Measurements from ENCODE around the gene STAG1. TPM values are rescaled to one million over a fixed set of nuclear protein-coding genes. Genes with fewer than 3 reads are reported as not detected.
"Not testable (repeated sequence)": the region's sequence is repeated elsewhere in the genome, so short reads cannot be mapped to it uniquely, and the experiment has no call there.

Gene STAG1
- total RNA-seq, 1 donor from 2014 or later = 44.7 TPM

- H3K27ac ChIP-seq = no peak overlapping the region
- DNase-seq (ENCODE audit: extremely low spot score in 2 of 2) = no peak
- TF ChIP-seq POLR2AphosphoS5 (IDR thresholded peaks at IDR 0.05; ENCODE audit: insufficient read depth in 1 of 2, low read depth in 1 of 2) = no peak
- no peak for TF ChIP-seq POLR2A (IDR thresholded peaks at IDR 0.05)
- TF ChIP-seq CTCF (IDR thresholded peaks at IDR 0.05) = no peak
- H3K9me3 ChIP-seq = no peaks in the 10 kb centered on the region
- no peak overlapping the region for H3K4me3 ChIP-seq
- no peaks in the 10 kb centered on the region for H3K4me1 ChIP-seq
- intact Hi-C loops (cut with DNase I) = no loop called here
- no peaks in the 10 kb centered on the region for H3K27me3 ChIP-seq
- peaks cover 0 to 7% of the 10 kb centered on the region in 2 donors for H3K36me3 ChIP-seq
Measured at GRCh38 chr3:136583823-136584222, 168.4 kb downstream of the STAG1 start.

GRCh38 chr3:136577791-136578190, 174.4 kb downstream of the STAG1 start:
- Histone ChIP-seq H3K4me1 (no peaks in the 10 kb centered on the region), H3K4me3 (no peak overlapping the region), H3K36me3 (no peaks in the 10 kb centered on the region), H3K27me3 (no peaks in the 10 kb centered on the region), H3K9me3 (no peaks in the 10 kb centered on the region), H3K27ac (no peak overlapping the region)
- intact Hi-C loops (cut with DNase I) = no loop called here
- no peak for DNase-seq (ENCODE audit: extremely low spot score in 2 of 2)
- no peak for TF ChIP-seq POLR2AphosphoS5 (IDR thresholded peaks at IDR 0.05; ENCODE audit: insufficient read depth in 1 of 2, low read depth in 1 of 2)
- TF ChIP-seq POLR2A (IDR thresholded peaks at IDR 0.05) = no peak
- no peak for TF ChIP-seq CTCF (IDR thresholded peaks at IDR 0.05)

DNA sequence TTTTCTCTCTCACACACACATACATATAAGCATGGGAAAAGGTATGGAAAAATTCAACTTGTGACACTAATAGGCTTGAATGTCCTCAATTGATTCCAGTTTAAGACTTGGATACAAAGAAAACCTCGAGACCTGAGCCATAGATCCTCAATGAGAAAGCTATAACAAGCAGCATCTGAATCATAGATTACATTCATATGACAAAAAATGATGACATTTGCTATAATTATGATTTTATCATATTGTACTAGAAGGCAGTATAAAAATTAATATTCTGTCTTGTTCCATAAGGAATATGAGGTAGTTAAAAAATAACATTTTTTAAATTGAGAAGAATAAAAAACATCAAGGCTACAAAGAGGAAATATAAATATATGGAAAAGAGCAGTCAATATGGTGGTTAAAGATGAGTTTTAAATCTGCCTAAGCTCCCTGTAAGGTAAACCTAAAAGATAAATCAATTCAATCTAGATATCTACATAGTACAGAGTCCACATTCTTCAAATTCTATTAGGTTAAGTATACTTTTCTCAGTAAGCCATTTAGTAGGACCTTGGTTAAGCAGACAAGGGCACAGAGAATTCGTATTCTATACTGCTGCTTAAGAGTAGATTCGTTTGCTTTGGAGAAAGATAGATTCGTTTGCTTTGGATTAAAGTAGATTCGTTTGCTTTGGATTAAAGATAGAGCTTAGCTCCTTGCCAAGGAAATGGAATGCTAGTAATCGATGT, 175.7 kb downstream of the STAG1 start:
- H3K36me3 ChIP-seq = no peaks in the 10 kb centered on the region
- no peak overlapping the region for H3K27ac ChIP-seq
- no peaks in the 10 kb centered on the region for H3K9me3 ChIP-seq
- H3K27me3 ChIP-seq = no peaks in the 10 kb centered on the region
- TF ChIP-seq CTCF (IDR thresholded peaks at IDR 0.05) = no peak
- no peak for TF ChIP-seq POLR2A (IDR thresholded peaks at IDR 0.05)
- no peak for TF ChIP-seq POLR2AphosphoS5 (IDR thresholded peaks at IDR 0.05; ENCODE audit: insufficient read depth in 1 of 2, low read depth in 1 of 2)
- H3K4me3 ChIP-seq = no peak overlapping the region
- H3K4me1 ChIP-seq = no peaks in the 10 kb centered on the region
- intact Hi-C loops (cut with DNase I) = no loop called here
- no peak for DNase-seq (ENCODE audit: extremely low spot score in 2 of 2)

- Histone ChIP-seq H3K27me3 (no peaks in the 10 kb centered on the region), H3K4me3 (no peak overlapping the region), H3K36me3 (peaks cover 0 to 4% of the 10 kb centered on the region in 2 donors), H3K4me1 (no peaks in the 10 kb centered on the region), H3K27ac (no peak overlapping the region), H3K9me3 (no peaks in the 10 kb centered on the region)
- DNase-seq (ENCODE audit: extremely low spot score in 2 of 2) = no peak
- intact Hi-C loops (cut with DNase I) = no loop called here
- no peak for TF ChIP-seq POLR2AphosphoS5 (IDR thresholded peaks at IDR 0.05; ENCODE audit: insufficient read depth in 1 of 2, low read depth in 1 of 2)
- no peak for TF ChIP-seq POLR2A (IDR thresholded peaks at IDR 0.05)
- TF ChIP-seq CTCF (IDR thresholded peaks at IDR 0.05) = no peak
Measured at GRCh38 chr3:136567599-136568188, 184.5 kb downstream of the STAG1 start.

GRCh38 chr3:136564962-136565361, 187.2 kb downstream of the STAG1 start:
- H3K4me1 ChIP-seq; intact Hi-C loops (cut with DNase I); DNase-seq (ENCODE audit: extremely low spot score in 2 of 2); H3K4me3 ChIP-seq; H3K9me3 ChIP-seq; H3K27ac ChIP-seq; H3K36me3 ChIP-seq; H3K27me3 ChIP-seq: not testable (repeated sequence)

Measured in vagina (tissue), 2 donors.